GM21786 (cell line): ENCODE measurements around the gene CST1.
"Not testable (repeated sequence)": the region's sequence is repeated elsewhere in the genome, so short reads cannot be mapped to it uniquely, and the experiment has no call there.

Experiments used
- ATAC-seq: cut with Tn5 transposase; IDR thresholded peaks from one replicate; pipeline ENCODE4 v1.9.1; 2021; ENCODE audit not compliant: unreplicated experiment

CST1 gene

GRCh38 chr20:23755131-23755611 is 4.4 kb upstream of the CST1 start:
- ATAC-seq = not testable (repeated sequence)

GRCh38 chr20:23754731-23755130 is 4.0 kb upstream of the CST1 start:
- no peak for ATAC-seq

- no peak for ATAC-seq
Observed at GRCh38 chr20:23753589-23753988, 2.9 kb upstream of the CST1 start.

GRCh38 chr20:23753194-23753548 is 2.4 kb upstream of the CST1 start:
- ATAC-seq = no peak

- no peak for ATAC-seq
Observed at GRCh38 chr20:23752481-23753193, 1.9 kb upstream of the CST1 start.

GRCh38 chr20:23752019-23752418 is 1.3 kb upstream of the CST1 start:
- ATAC-seq = no peak

- no peak for ATAC-seq
Observed at GRCh38 chr20:23749746-23750145, 989 bp downstream of the CST1 start.

GRCh38 chr20:23748975-23749374 is 1.8 kb downstream of the CST1 start:
- not testable (repeated sequence) for ATAC-seq

- ATAC-seq = not testable (repeated sequence)
Observed at GRCh38 chr20:23747551-23747950, 3.2 kb downstream of the CST1 start.

- ATAC-seq = not testable (repeated sequence)
Observed at GRCh38 chr20:23747092-23747491, 3.6 kb downstream of the CST1 start.

- no peak for ATAC-seq
Observed at GRCh38 chr20:23746321-23746720, 4.4 kb downstream of the CST1 start.

GRCh38 chr20:23745247-23745646 is 5.5 kb downstream of the CST1 start:
- ATAC-seq = no peak

- no peak for ATAC-seq
Observed at GRCh38 chr20:23744817-23745216, 5.9 kb downstream of the CST1 start.

- not testable (repeated sequence) for ATAC-seq
Observed at GRCh38 chr20:23735391-23735790, 15.3 kb downstream of the CST1 start.

GRCh38 chr20:23734949-23735348 is 15.8 kb downstream of the CST1 start:
- not testable (repeated sequence) for ATAC-seq

- ATAC-seq = not testable (repeated sequence)
Observed at GRCh38 chr20:23734440-23734839, 16.3 kb downstream of the CST1 start.

- no peak for ATAC-seq
Observed at GRCh38 chr20:23727016-23727415, 23.7 kb downstream of the CST1 start.

GRCh38 chr20:23725102-23725501 is 25.6 kb downstream of the CST1 start:
- no peak for ATAC-seq

GRCh38 chr20:23723659-23724307 is 27.0 kb downstream of the CST1 start:
- not testable (repeated sequence) for ATAC-seq

GRCh38 chr20:23722851-23723250 is 27.9 kb downstream of the CST1 start:
- ATAC-seq = not testable (repeated sequence)

- ATAC-seq = no peak
Observed at GRCh38 chr20:23721962-23722361, 28.8 kb downstream of the CST1 start.

GRCh38 chr20:23719351-23719750 is 31.4 kb downstream of the CST1 start:
- not testable (repeated sequence) for ATAC-seq
